ENCODE data around the gene RMRP.

DNA sequence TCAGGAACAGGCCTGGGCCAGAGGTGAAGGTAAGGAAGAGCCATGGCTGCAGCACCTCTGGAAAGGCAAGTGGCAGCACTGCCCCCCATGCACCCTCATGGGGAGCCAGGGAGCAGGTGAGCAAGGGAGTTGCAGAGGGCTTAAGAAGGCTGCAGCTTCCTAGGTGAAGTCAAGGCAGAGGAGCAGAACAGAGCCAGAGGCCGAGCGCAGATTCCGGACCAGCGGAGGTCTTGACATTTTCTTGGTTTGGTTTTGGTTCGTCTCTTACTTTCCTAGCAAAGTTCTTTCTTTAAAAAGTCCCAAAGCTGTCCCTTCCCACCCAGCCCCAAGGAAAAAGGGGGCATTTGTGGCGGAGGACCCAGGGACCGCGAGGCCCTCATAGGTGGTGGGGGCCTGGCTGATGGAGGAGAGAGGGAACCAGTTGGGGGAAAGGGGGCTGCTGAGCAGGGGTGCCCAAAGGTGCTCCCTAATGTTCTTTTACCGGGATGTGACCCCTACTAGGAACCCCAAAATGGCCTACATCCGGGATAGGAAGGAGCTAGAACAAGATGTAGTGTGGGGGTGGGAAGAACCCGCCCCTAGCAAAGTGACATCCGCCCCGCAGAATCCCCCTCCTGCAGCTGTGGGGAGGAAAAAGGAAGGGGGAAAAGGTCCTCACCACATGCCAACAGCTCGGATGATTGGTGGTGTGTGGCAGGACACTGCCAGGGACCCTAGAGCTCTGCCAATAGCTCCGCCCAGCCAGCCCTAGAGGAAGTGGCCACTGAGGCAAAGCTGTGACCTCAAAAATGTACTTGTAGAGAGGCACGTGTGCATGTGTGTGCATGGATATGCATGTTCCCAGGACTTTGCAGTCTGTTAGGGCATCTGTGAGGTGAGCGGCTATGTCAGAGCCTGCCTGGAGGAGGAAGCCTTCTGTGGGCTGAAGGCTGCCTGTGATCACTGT lies 38.7 kb downstream of the RMRP start:
- TF ChIP-seq, protein P1, sequence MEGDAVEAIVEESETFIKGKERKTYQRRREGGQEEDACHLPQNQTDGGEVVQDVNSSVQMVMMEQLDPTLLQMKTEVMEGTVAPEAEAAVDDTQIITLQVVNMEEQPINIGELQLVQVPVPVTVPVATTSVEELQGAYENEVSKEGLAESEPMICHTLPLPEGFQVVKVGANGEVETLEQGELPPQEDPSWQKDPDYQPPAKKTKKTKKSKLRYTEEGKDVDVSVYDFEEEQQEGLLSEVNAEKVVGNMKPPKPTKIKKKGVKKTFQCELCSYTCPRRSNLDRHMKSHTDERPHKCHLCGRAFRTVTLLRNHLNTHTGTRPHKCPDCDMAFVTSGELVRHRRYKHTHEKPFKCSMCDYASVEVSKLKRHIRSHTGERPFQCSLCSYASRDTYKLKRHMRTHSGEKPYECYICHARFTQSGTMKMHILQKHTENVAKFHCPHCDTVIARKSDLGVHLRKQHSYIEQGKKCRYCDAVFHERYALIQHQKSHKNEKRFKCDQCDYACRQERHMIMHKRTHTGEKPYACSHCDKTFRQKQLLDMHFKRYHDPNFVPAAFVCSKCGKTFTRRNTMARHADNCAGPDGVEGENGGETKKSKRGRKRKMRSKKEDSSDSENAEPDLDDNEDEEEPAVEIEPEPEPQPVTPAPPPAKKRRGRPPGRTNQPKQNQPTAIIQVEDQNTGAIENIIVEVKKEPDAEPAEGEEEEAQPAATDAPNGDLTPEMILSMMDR (IDR thresholded peaks at IDR 0.05; ENCODE audit: low read depth, low read length, poor library complexity, severe bottlenecking), result no peak
- TF ChIP-seq EZH2phosphoT487 (IDR thresholded peaks at IDR 0.05; ENCODE audit: borderline replicate concordance, low read length), result no peak
